Measurements from ENCODE around the gene KLHL18.

DNA sequence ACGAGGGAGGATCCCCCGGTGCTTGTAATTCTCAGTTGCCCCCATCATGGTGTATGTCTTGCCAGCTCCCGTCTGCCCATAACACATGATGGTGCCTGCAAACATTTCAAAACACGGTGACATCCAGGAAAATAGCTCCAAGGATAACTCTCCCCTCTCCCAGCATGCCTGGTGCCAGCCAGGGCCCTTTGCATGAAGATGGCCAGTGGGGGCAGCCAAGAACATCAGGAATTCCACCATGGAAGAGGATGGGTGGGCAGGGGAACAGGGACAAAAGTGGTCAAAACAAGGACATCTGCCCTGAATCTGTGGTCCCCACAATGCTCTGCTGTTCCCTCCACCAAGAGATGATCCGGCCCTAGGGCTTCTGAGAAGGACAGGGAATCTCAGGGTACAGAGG, 9.2 kb upstream of the KLHL18 start:
- TF ChIP-seq, protein P1, sequence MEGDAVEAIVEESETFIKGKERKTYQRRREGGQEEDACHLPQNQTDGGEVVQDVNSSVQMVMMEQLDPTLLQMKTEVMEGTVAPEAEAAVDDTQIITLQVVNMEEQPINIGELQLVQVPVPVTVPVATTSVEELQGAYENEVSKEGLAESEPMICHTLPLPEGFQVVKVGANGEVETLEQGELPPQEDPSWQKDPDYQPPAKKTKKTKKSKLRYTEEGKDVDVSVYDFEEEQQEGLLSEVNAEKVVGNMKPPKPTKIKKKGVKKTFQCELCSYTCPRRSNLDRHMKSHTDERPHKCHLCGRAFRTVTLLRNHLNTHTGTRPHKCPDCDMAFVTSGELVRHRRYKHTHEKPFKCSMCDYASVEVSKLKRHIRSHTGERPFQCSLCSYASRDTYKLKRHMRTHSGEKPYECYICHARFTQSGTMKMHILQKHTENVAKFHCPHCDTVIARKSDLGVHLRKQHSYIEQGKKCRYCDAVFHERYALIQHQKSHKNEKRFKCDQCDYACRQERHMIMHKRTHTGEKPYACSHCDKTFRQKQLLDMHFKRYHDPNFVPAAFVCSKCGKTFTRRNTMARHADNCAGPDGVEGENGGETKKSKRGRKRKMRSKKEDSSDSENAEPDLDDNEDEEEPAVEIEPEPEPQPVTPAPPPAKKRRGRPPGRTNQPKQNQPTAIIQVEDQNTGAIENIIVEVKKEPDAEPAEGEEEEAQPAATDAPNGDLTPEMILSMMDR (conservative IDR thresholded peaks at IDR 0.05; ENCODE audit: low read length): no peak
- no peak for TF ChIP-seq EZH2phosphoT487 (IDR thresholded peaks at IDR 0.05; ENCODE audit: borderline replicate concordance, low read depth, low read length)

All from OCI-LY7 (cell line).